ENCODE measurements around the gene DNAJC15.

- no peak for TF ChIP-seq CTCF (conservative IDR thresholded peaks at IDR 0.05 in 1 of 2, IDR thresholded peaks at IDR 0.05 in 1 of 2; ENCODE audit: low read depth in 1 of 2, low read length in 2 of 2)
- TF ChIP-seq EZH2 (IDR thresholded peaks at IDR 0.05; ENCODE audit: low read length, missing control alignments), result no peak
Observed at GRCh38 chr13:43005460-43006236, 17.7 kb upstream of the DNAJC15 start.

Data from fibroblast of lung (primary cell).